Endothelial cell of umbilical vein (primary cell): Measurements from ENCODE around the gene B3GNT8. TPM values are rescaled to one million over a fixed set of nuclear protein-coding genes. Genes with fewer than 3 reads are reported as not detected.

Source experiments
- BruUV-seq: library from RNA; stranded (reverse); fragments of 400-500 nt; replicated peaks from 2 replicates; lab custom pipeline; 2021; lab: Mats Ljungman, UMichigan
- CTCF ChIA-PET: fragments of 300-600, 350-600 bp; sonication (Branson Sonifier 250); formaldehyde crosslinking; loops from one replicate; lab custom pipeline; 2021; ENCODE audit warnings: antibody characterized with exemption, inconsistent platforms; lab: Charles Lee
- POLR2A ChIA-PET: fragments of 300-600, 350-600 bp; sonication (Branson Sonifier 250); formaldehyde crosslinking; loops from one replicate; lab custom pipeline; 2021; ENCODE audit warnings: antibody characterized with exemption, inconsistent platforms; lab: Charles Lee
- DNase-seq: peaks from one replicate; pipeline ENCODE4 v3.0.0-alpha.2; 2011; ENCODE audit warnings: low read depth, low spot score
- FAIRE-seq: peaks from 2 replicates; lab custom pipeline; 2011; peaks lifted over from hg19 to GRCh38; lab: Jason Lieb, UNC
- H2AFZ ChIP-seq: 2 replicates; pipeline ENCODE4 v1.6.0; 2012; ENCODE audit warnings: low read depth, low read length, control low read depth, inconsistent platforms
- H3K27ac ChIP-seq: 2 replicates; pipeline ENCODE4 v1.5.1; 2011; ENCODE audit warnings: low read depth, mild to moderate bottlenecking, control low read depth, low read length, moderate library complexity; ENCODE audit not compliant: insufficient read depth
- H3K27me3 ChIP-seq, 2 experiments: 2 replicates each; pipeline versions ENCODE4 v1.6.0 to v1.6.1; 2011; ENCODE audit warnings: low read length in 2 of 2, mixed read lengths in 1 of 2; ENCODE audit not compliant: control insufficient read depth in 2 of 2, insufficient read depth in 2 of 2
- H3K36me3 ChIP-seq, 2 experiments: 2 replicates in 1 of 2; 3 replicates in 1 of 2; pipeline ENCODE4 v1.5.1; 2011; ENCODE audit warnings: low read length in 2 of 2, mild to moderate bottlenecking in 1 of 2, moderate library complexity in 1 of 2; ENCODE audit not compliant: control insufficient read depth in 2 of 2, insufficient read depth in 2 of 2; ENCODE audit errors: extremely low read depth in 1 of 2
- H3K4me1 ChIP-seq: 3 replicates; pipeline ENCODE4 v1.5.1; 2011; ENCODE audit warnings: mild to moderate bottlenecking, low read length; ENCODE audit not compliant: control insufficient read depth, insufficient read depth; ENCODE audit errors: extremely low read depth
- H3K4me2 ChIP-seq: 2 replicates; pipeline ENCODE4 v1.6.1; 2011; ENCODE audit warnings: low read length, control low read depth, mixed read lengths; ENCODE audit not compliant: insufficient read depth
- H3K4me3 ChIP-seq, 3 experiments: fragments of 200-600 bp in 1 of 3; sonication (generic), shearing (Covaris generic) in 1 of 3; replicated peaks in 1 of 3; 2 replicates each; pipeline ENCODE4 v1.5.1; 2011 to 2016; ENCODE audit warnings: control low read depth in 3 of 3, low read length in 3 of 3, mild to moderate bottlenecking in 2 of 3, inconsistent platforms in 1 of 3, low read depth in 1 of 3, moderate library complexity in 1 of 3; ENCODE audit not compliant: insufficient read depth in 1 of 3
- H3K79me2 ChIP-seq: 2 replicates; pipeline ENCODE4 v1.6.0; 2012; ENCODE audit warnings: low read length, inconsistent platforms; ENCODE audit not compliant: control insufficient read depth, insufficient read depth
- H3K9ac ChIP-seq: replicated peaks from 2 replicates; pipeline ENCODE3; 2011; ENCODE audit warnings: low read length, control low read depth; ENCODE audit not compliant: insufficient read depth; ENCODE audit errors: extremely low read depth
- H3K9me1 ChIP-seq: replicated peaks from 3 replicates; pipeline ENCODE4 v1.6.0; 2011; ENCODE audit warnings: mild to moderate bottlenecking, low read length; ENCODE audit not compliant: control insufficient read depth, insufficient read depth; ENCODE audit errors: extremely low read depth
- H3K9me3 ChIP-seq: replicated peaks from 2 replicates; pipeline ENCODE4 v1.5.1; 2012; ENCODE audit warnings: low read length, inconsistent platforms; ENCODE audit not compliant: control insufficient read depth, insufficient read depth
- H4K20me1 ChIP-seq: replicated peaks from 2 replicates; pipeline ENCODE3; 2011; ENCODE audit warnings: mild to moderate bottlenecking, low read length; ENCODE audit not compliant: control insufficient read depth, insufficient read depth; ENCODE audit errors: extremely low read depth
- EZH2 ChIP-seq: IDR thresholded peaks from 2 replicates; pipeline ENCODE4 v1.6.1; 2012; ENCODE audit warnings: borderline replicate concordance, low read depth, mild to moderate bottlenecking, moderate library complexity, low read length, inconsistent platforms; ENCODE audit not compliant: severe bottlenecking
- FOS ChIP-seq: IDR thresholded peaks from 2 replicates; pipeline ENCODE4 v1.6.1; 2011; ENCODE audit warnings: mild to moderate bottlenecking, low read length, moderate library complexity, borderline replicate concordance; ENCODE audit not compliant: insufficient read depth
- GATA2 ChIP-seq: IDR thresholded peaks from 2 replicates; pipeline ENCODE4 v1.7.0; 2011; ENCODE audit warnings: low read depth, mild to moderate bottlenecking, moderate library complexity, mixed read lengths, low read length; ENCODE audit not compliant: insufficient read length, insufficient read depth
- JUN ChIP-seq: IDR thresholded peaks from 2 replicates; pipeline ENCODE4 v1.6.1; 2011; ENCODE audit warnings: borderline replicate concordance, low read depth; ENCODE audit not compliant: insufficient read length, insufficient read depth
- MAX ChIP-seq: IDR thresholded peaks from 2 replicates; pipeline ENCODE4 v1.6.1; 2011; ENCODE audit not compliant: insufficient read depth, insufficient read length
- MYC ChIP-seq: IDR thresholded peaks from one replicate; pipeline ENCODE4 v1.6.1; 2011; ENCODE audit warnings: mild to moderate bottlenecking, low read depth, low read length
- POLR2A ChIP-seq: IDR thresholded peaks from 2 replicates; pipeline ENCODE4 v1.6.1; 2012; ENCODE audit warnings: low read depth, mild to moderate bottlenecking, control low read depth, low read length
- POLR2AphosphoS5 ChIP-seq: IDR thresholded peaks from 2 replicates; pipeline ENCODE4 v1.6.1; 2012; ENCODE audit warnings: low read depth, mild to moderate bottlenecking, control low read depth, low read length, moderate library complexity; ENCODE audit not compliant: insufficient read depth
- dilution Hi-C: fragments of 300-500 bp; cut with MboI; formaldehyde crosslinking; loops from one replicate; pipeline ENCODE4 v1.15.0; 2019; ENCODE audit warnings: low sequenced_read_pairs; ENCODE audit not compliant: extremely low pct_ligation_motif_present
- intact Hi-C: fragments of 100-400 bp; cut with micrococcal nuclease; formaldehyde crosslinking; loops from one replicate; pipeline ENCODE4 v1.10.0; 2022
- polyA plus RNA-seq, 4 experiments: library from polyadenylated mRNA; depleted of rRNA in 3 of 4; stranded (reverse) in 3 of 4; unstranded in 1 of 4; fragments of >200 nt; gene quantifications; 2 replicates each; pipeline versions ENCODE4 v1.2.1 to v1.2.3, GENCODE V29; 2011 to 2012; ENCODE audit warnings: missing spikeins in 1 of 4
- total RNA-seq: library from RNA; stranded (reverse); gene quantifications from 2 replicates; pipeline ENCODE4 v1.2.3, GENCODE V29; 2021
- TF ChIP-seq, protein P1 (sequence below), 2 donors: IDR thresholded peaks; 1 replicate in 1 of 2; 2 replicates in 1 of 2; pipeline ENCODE4 v1.5.1; 2011; ENCODE audit warnings: low read length in 2 of 2, mild to moderate bottlenecking in 2 of 2, moderate library complexity in 2 of 2, control low read depth in 1 of 2, inconsistent platforms in 1 of 2, low read depth in 1 of 2; ENCODE audit not compliant: insufficient read depth in 1 of 2; ENCODE audit errors: extremely low read depth in 1 of 2

B3GNT8 gene
- total and polyA plus RNA-seq, 2 donors (not counting 3 experiments of a cell fraction or from before 2014, with no cell fraction given), result 3.6 to 7.6 TPM

DNA sequence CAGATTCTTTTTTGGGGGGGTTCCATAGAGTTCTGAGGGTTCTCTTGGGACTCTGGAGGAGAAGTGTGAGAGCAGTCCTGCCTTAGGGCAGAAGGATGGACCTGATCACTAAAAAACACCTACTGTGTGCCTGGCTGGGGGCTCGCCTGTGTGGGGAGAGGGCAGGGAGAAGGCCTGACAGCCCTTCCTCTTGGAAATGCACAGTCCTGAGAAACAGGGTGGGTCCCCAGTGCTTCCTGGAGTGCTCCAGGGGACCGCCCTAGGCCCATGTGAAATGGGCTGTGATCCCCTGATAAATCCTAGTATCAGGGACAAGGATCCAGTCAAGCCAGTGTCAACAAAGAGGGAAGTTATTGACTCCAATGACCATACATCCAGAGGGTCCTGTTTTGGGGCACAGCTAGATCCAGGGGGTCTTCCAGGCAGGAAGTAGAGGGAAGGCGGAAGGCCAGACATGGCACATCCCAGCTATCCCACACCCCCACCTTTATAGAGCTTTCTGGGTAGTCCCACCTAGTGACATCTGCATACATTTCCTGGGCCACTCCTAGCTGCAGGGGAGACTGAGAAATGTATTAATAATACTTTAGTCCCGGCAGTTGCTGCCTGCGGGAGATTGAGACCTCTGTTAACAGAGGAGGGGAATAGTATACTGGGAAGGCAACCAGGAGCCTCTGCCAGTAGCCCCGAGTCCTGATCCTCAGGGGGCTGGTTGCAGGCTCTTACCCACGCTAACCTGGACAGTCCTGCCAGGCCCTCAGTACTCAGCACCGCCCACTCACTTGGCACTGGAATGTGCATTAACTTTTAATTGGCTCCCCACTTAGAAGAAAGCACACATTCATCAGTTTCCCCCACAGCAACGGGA lies 15.8 kb downstream of the B3GNT8 start:
- Histone ChIP-seq H3K9me3 (no peaks in the 10 kb centered on the region), H2AFZ (no peak overlapping the region), H3K27me3 (no peaks in the 10 kb centered on the region), H3K27ac (no peak overlapping the region), H3K4me3 (no peak overlapping the region), H3K4me1 (peaks cover 9% of the 10 kb centered on the region), H4K20me1 (no peaks in the 10 kb centered on the region), H3K9ac (no peak overlapping the region), H3K79me2 (no peaks in the 10 kb centered on the region), H3K4me2 (no peak overlapping the region), H3K9me1 (no peaks in the 10 kb centered on the region), H3K36me3 (peaks cover 0 to 20% of the 10 kb centered on the region in 2 experiments)
- DNase-seq, result no peak
- no TSS peak for BruUV-seq
- ChIA-PET CTCF (no interaction called here), POLR2A (no interaction called here)
- dilution Hi-C loops, result no loop called here
- TF ChIP-seq POLR2AphosphoS5 (no peak), GATA2 (no peak), FOS (no peak), MAX (no peak)
- intact Hi-C loops, result no loop called here
- no peak for FAIRE-seq

DNA sequence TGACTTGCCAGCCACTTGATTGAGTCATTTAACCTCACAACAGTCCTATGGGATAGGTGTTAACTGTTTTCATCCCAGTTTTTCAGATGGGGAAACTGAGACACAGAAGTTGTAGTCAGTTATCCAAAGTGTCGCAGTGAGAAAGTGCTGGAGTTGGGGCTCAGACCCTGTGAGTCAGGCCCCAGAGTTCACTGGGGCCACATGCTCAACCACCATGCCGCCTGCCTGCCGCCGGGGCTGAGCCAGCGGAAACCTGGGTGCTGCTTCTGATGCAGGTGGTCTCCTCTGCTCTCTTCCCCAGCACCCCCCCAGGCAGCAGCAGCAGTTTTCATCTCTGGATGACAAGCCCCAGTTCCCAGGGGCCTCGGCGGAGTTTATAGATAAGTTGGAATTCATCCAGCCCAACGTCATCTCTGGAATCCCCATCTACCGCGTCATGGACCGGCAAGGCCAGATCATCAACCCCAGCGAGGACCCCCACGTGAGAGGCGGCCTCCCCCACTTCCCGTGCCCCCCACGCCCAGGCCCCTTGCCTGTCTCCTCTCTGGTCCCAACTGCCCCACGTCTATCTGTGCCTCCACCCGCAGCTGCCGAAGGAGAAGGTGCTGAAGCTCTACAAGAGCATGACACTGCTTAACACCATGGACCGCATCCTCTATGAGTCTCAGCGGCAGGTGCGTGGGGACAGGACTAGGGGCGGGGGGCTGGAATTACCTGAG lies 16.7 kb downstream of the B3GNT8 start:
- FAIRE-seq (no peak), DNase-seq (no peak)
- Histone ChIP-seq H3K79me2 (no peaks in the 10 kb centered on the region), H3K27me3 (no peaks in the 10 kb centered on the region), H3K9me1 (no peaks in the 10 kb centered on the region), H3K4me2 (no peak overlapping the region), H3K4me3 (no peak overlapping the region), H3K4me1 (peaks cover 12% of the 10 kb centered on the region), H2AFZ (no peak overlapping the region), H3K36me3 (peaks cover 0 to 17% of the 10 kb centered on the region in 2 experiments), H3K9ac (no peak overlapping the region), H4K20me1 (no peaks in the 10 kb centered on the region), H3K9me3 (no peaks in the 10 kb centered on the region), H3K27ac (no peak overlapping the region)
- dilution Hi-C loops, result no loop called here
- ChIA-PET CTCF (interaction anchor here (4.0 kb wide), 1 partner anchor 21 kb away, joined by 20 read pairs; no protein-coding TSS in a partner anchor), POLR2A (no interaction called here)
- TF ChIP-seq GATA2 (no peak), MYC (no peak), EZH2 (no peak), JUN (no peak), FOS (no peak), MAX (no peak), POLR2A (no peak), POLR2AphosphoS5 (no peak)
- TF ChIP-seq, protein P1, sequence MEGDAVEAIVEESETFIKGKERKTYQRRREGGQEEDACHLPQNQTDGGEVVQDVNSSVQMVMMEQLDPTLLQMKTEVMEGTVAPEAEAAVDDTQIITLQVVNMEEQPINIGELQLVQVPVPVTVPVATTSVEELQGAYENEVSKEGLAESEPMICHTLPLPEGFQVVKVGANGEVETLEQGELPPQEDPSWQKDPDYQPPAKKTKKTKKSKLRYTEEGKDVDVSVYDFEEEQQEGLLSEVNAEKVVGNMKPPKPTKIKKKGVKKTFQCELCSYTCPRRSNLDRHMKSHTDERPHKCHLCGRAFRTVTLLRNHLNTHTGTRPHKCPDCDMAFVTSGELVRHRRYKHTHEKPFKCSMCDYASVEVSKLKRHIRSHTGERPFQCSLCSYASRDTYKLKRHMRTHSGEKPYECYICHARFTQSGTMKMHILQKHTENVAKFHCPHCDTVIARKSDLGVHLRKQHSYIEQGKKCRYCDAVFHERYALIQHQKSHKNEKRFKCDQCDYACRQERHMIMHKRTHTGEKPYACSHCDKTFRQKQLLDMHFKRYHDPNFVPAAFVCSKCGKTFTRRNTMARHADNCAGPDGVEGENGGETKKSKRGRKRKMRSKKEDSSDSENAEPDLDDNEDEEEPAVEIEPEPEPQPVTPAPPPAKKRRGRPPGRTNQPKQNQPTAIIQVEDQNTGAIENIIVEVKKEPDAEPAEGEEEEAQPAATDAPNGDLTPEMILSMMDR (IDR thresholded peaks at IDR 0.05; ENCODE audit: extremely low read depth in 1 of 2, insufficient read depth in 1 of 2, low read depth in 1 of 2, low read length in 2 of 2), result no peak
- intact Hi-C loops, result no loop called here
- BruUV-seq, result no TSS peak
